Activated CD8-positive, alpha-beta memory T cell treated with anti-CD3 and anti-CD28 coated beads, Interleukin-2, amount 50 U/mL, for 4 hours (primary cell): ENCODE data around the gene BCO1.

ENCODE experiments used
- DNase-seq: peaks from one replicate; pipeline ENCODE4 v3.0.0-alpha.2; 2020

BCO1 gene

DNA sequence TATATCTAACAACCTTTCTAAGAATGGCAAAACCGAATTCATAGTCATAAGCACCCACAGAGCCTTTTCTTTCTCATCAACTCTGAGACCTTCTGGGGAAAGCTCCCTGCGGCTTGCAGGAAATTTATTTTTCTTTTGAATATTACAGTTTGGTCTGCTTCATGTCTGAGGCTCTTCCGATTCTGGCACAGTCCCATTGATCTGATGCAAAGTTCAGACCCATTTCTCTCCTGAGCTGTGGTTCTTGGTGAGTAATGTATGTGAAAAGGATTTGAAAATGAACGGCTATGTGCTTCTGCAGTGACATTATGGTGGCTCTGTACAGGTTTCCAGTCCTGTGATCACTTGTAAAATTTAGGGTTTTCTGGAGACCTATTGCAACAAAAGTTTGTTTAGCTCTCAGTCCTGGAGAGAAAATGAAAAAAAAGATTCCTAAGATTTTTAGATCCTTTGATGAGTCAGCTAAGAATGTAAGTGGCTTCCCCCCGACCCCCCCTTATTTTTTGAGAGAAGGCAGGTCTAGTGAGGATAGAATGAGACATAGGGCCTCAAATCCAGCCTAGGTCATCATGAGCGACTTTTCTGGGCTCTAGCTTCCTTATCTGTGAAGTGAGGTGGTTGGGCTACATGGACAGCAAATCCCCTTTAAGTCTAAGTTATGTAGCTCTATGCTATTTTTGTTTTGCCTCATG is 80.9 kb downstream of the BCO1 start:
- DNase-seq, result no peak

DNA sequence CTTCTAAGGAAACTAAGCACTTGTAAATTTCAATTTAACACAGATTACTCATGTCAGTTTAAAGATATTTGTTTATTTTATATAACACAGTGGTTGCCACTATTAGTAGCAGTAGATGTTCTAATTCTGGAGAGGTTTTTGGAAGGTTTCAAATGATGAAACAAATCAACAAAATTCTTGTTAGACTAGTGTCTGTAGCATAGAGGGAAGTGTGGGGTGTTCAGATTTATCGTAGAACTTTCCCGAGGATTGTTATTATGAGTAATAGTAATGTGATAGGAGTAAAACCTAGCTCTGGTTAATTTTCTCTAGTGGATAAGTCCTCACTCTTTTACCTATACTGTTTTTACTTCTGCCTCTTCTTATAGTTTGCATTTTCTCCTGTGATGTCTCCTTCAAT is 82.5 kb downstream of the BCO1 start:
- no peak for DNase-seq

DNA sequence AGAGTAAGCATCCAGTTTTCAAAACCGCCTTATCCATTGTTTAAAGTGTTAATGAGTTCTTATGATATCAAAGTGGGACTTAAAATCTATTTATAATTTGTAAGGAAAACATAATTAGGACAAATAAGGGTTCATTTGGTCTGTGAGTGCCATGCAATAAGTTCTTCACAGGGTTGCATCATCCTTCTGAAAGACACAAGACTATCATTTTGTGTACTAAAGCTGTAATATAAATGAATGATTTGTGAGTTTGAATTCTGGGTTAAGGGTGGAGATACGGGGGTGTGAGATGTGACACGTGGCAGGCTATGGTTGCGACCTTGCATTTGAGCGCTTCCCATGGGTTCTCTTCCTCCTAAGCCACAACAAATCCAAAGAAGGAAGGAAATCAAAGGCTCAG is 83.0 kb downstream of the BCO1 start:
- DNase-seq, result no peak

DNA sequence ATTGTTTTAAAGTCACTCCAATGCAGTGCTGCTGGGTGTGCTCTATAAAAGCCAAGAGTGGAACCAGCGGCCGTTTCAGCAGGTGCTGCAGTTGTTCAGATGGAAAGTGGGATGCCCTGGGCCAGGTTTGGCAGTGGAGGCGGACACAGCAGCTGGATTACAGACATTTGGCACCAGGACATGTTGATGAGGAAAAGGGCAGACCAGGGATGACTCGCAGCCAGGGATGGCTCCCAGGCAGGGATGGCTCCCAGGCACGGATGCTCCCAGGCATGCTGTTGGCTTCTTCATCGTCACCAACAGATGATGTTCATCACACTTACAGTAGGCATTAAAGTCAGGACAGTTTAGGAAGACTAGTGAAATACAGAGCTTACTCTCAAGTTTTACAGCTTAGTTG is 86.3 kb downstream of the BCO1 start:
- DNase-seq, result no peak

DNA sequence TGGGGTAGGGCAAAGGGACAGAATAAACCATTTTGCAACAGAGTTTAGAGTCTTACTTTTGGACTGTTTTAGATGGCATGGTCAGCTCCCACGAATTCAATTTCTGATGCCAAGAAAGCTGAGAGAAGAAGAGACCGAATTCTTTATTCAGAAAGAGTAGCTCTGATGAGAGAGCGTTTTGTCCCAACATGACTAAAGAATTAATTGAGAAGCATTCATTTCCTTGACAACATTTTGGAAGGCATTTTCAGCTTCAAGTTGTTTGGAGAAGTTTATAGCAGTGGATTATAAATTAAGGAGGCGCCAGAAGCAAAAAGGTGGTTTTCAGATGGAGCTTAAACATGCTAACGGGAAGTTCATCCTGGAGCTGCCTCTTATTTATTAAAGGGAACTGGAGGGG is 88.5 kb downstream of the BCO1 start:
- no peak for DNase-seq

DNA sequence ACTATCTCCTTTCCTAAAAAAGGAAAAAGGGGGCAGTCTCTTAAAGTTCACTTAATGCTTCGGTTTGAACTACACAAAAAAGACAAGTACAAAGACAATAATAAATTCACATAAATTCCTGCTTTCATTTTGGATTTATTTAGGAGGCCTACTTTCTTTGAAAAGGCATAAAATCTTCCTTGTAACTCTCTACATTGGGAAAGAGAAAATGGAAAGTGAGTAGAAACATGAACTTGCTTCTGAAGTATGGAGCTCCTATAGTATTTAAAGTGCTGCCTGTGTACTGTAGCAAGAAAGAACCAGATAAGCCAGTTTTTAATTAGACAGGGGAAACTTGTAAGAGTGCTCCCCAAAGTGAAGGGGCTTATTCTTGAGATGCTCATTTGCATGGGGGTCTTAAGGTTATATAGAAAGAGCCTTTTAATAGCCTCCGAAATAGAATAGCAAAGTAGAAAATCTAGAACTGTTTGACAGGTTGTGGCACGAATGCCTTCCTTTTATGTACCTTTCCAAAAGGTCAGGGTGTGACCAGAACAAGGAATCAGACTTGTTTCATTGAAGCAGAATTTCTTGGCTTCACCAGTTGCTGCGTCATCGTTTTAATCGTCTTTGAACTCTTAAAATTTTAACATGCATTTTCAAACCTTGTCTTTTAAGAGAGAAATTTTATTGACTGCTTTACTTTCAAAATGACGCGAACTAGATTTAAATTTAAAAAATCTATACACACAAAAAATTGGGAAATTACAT is 89.1 kb downstream of the BCO1 start:
- DNase-seq, result no peak

DNA sequence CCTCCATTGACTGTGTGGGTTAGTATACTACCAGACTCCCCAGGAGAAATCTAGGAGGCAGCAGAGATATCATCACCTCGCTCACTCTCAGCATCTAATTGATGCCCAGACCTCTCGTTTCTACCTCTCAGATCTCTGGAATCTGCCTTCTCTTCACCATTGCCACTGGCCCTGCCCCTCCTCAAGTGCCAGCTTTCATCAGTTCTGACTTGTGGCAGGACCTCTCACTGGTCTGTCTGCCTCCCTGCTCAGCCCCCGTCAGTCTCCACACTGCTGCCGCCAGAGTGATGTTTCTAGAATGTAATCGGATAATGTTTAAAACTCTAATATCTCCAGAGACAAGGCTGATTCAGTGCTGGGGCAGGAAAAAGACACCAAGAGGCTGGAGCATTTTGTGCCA is 91.5 kb downstream of the BCO1 start:
- no peak for DNase-seq

DNA sequence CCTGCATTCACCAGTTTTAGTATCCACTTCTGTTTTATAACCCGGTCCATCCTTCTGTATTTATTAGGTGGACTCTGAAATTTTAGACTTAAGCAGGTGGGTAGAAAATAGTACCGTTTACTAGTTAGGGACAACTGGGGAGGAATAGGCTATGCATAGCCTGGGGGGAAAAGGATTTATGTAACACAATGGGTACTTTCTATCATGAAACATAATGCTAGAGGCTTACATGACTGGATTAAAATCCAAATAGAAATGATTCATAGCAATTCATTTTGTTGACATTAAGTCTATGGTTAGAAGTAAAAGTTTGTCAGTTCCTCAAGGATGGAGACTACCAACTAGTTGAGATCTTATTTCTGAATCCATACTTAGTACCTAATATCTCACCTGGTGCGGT is 94.9 kb downstream of the BCO1 start:
- no peak for DNase-seq

DNA sequence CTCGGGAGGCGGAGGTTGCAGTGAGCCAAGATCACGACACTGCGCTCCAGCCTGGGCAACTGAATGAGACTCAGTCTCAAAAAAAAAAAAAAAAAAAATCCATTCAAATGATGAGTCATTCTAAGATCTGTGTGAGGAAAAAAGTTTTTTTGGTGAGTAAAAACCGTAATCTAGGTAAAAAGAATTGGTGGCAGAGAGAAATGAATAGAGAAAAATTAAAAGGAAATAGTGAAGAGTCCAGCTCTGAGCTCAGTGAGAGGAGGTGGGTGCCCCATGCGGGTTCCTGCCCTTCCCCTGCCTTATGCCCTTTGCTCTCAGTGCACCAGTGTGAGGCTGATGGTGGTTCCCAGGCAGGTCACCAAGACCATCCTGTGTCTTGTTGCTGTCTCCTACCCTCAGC is 97.2 kb downstream of the BCO1 start:
- DNase-seq, result no peak

DNA sequence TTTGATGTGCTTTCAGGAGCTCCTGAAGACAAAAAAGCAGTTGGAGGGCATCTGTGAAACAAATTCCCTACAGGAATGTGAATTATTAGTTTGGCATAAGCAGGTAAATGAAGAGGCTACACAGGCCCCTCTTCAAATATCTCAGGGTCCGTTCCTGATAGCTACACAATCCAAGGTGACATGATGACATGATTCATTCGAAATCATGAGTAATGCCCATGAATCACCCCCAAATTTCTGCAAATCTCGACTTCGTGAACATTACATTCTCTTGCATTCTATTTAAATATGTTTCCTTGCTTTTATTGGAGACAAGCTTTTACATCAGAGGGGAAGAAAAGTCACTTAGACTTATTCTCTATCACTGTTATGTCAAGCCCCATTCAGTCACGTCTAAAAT is 98.6 kb downstream of the BCO1 start:
- no peak for DNase-seq
